Smooth muscle cell (in vitro differentiated cells): ENCODE data around the gene ATRNL1. TPM values are rescaled to one million over a fixed set of nuclear protein-coding genes. Genes with fewer than 3 reads are reported as not detected.

ENCODE experiments used
- DNase-seq: peaks from one replicate; lab custom pipeline; 2025; ENCODE audit not compliant: unreplicated experiment; lab: John Stamatoyannopoulos, UW
- H2AFZ ChIP-seq: fragments of 200-600 bp; sonication (generic); 2 replicates; pipeline ENCODE4 v1.6.0; 2016; ENCODE audit warnings: antibody characterized with exemption, low read depth, mild to moderate bottlenecking
- H3F3A ChIP-seq: fragments of 200-600 bp; sonication (generic); 2 replicates; pipeline ENCODE4 v1.6.0; 2017; ENCODE audit warnings: antibody characterized with exemption, low read depth
- H3K27ac ChIP-seq: fragments of 200-600 bp; sonication (generic); 2 replicates; pipeline ENCODE4 v1.5.1; 2016; ENCODE audit warnings: low read depth, mild to moderate bottlenecking
- H3K27me3 ChIP-seq: fragments of 200-600 bp; sonication (generic); 2 replicates; pipeline ENCODE4 v1.6.1; 2016; ENCODE audit warnings: low read depth, mild to moderate bottlenecking
- H3K36me3 ChIP-seq: fragments of 200-600 bp; sonication (generic); 2 replicates; pipeline ENCODE4 v1.5.1; 2016; ENCODE audit warnings: low read depth
- H3K4me1 ChIP-seq: fragments of 200-600 bp; sonication (generic); 2 replicates; pipeline ENCODE4 v1.5.1; 2016; ENCODE audit warnings: low read depth
- H3K4me2 ChIP-seq: fragments of 200-600 bp; sonication (generic); 2 replicates; pipeline ENCODE4 v1.6.0; 2016; ENCODE audit warnings: mild to moderate bottlenecking
- H3K4me3 ChIP-seq: fragments of 200-600 bp; sonication (generic); 2 replicates; pipeline ENCODE4 v1.5.1; 2016; ENCODE audit warnings: mild to moderate bottlenecking
- H3K79me2 ChIP-seq: fragments of 200-600 bp; sonication (generic); 2 replicates; pipeline ENCODE4 v1.6.0; 2016; ENCODE audit warnings: low read depth, mild to moderate bottlenecking
- H3K9ac ChIP-seq: fragments of 200-600 bp; sonication (generic); 2 replicates; pipeline ENCODE4 v1.6.0; 2016; ENCODE audit warnings: low read depth
- H3K9me3 ChIP-seq: fragments of 200-600 bp; sonication (generic); replicated peaks from 2 replicates; pipeline ENCODE4 v1.5.1; 2016; ENCODE audit warnings: low read depth
- H4K20me1 ChIP-seq: fragments of 200-600 bp; sonication (generic); 2 replicates; pipeline ENCODE4 v1.6.0; 2016; ENCODE audit warnings: low read depth
- CTCF ChIP-seq: fragments of 200-600 bp; sonication (generic); IDR thresholded peaks from 2 replicates; pipeline ENCODE4 v1.5.1; 2017; ENCODE audit warnings: borderline replicate concordance, mild to moderate bottlenecking, antibody characterized with exemption; ENCODE audit not compliant: insufficient read depth, poor library complexity, severe bottlenecking
- WGBS: methylation state at CpG from one replicate; pipeline ENCODE4 v1.1.7; 2016; ENCODE audit warnings: low lambda C conversion rate; 5-methylcytosine and 5-hydroxymethylcytosine counted together
- polyA plus RNA-seq: library from polyadenylated mRNA; unstranded; fragments of >200 nt; fragmentation: Nextera tagmentation; extraction: Ambion mirVana; gene quantifications from 2 replicates; pipeline ENCODE4 v1.2.1, GENCODE V29; 2016
- total RNA-seq: library from RNA; depleted of rRNA; stranded (reverse); fragments of >200 nt; gene quantifications from 2 replicates; pipeline ENCODE4 v1.2.3, GENCODE V29; 2014

ATRNL1 gene
- total and polyA plus RNA-seq, 2 experiments from 2014 or later = 2.7 to 14.9 TPM

DNA sequence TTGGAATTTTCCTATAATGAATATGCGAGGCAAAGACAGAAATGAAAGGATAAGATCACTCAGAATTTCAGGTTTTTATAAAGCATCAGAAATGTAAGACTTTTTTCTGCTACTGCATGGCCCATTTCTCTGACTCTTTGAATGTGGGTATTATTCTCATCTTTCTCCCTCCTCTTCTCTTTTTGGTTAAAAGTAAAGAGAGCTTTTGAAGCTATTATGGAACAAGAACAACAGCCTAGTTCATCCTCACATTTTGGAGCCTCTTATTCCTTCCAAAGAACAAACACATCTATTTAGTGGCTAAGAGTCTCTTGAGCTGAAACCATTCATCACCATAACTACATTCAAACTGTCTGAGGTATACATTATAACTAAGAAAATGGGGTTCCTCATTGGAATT is 19.4 kb upstream of the ATRNL1 start:
- Histone ChIP-seq H3K9ac (no peak overlapping the region), H3K27ac (no peak overlapping the region), H2AFZ (no peak overlapping the region), H3K9me3 (no peaks in the 10 kb centered on the region), H3K4me3 (no peak overlapping the region), H3K79me2 (no peaks in the 10 kb centered on the region), H3K4me2 (no peak overlapping the region), H3K27me3 (no peaks in the 10 kb centered on the region), H3K36me3 (no peaks in the 10 kb centered on the region), H4K20me1 (no peaks in the 10 kb centered on the region), H3K4me1 (no peaks in the 10 kb centered on the region), H3F3A (no peaks in the 10 kb centered on the region)
- TF ChIP-seq CTCF = no peak
- no peak for DNase-seq
- 81% methylated on average over 1 of the region's 1 CpG for WGBS

- Histone ChIP-seq H3K27ac (peak overlapping the region; percentile 45), H3K4me1 (no peaks in the 10 kb centered on the region), H2AFZ (no peak overlapping the region), H4K20me1 (no peaks in the 10 kb centered on the region), H3K9me3 (no peaks in the 10 kb centered on the region), H3K27me3 (no peaks in the 10 kb centered on the region), H3K4me3 (no peak overlapping the region), H3K9ac (no peak overlapping the region), H3K4me2 (peak overlapping the region; percentile 16), H3K79me2 (no peaks in the 10 kb centered on the region), H3K36me3 (no peaks in the 10 kb centered on the region), H3F3A (no peaks in the 10 kb centered on the region)
- 40% methylated on average over 2 of the region's 2 CpGs for WGBS
- DNase-seq = no peak
- no peak for TF ChIP-seq CTCF
Measured at GRCh38 chr10:115082506-115082905, 10.7 kb upstream of the ATRNL1 start.

DNA sequence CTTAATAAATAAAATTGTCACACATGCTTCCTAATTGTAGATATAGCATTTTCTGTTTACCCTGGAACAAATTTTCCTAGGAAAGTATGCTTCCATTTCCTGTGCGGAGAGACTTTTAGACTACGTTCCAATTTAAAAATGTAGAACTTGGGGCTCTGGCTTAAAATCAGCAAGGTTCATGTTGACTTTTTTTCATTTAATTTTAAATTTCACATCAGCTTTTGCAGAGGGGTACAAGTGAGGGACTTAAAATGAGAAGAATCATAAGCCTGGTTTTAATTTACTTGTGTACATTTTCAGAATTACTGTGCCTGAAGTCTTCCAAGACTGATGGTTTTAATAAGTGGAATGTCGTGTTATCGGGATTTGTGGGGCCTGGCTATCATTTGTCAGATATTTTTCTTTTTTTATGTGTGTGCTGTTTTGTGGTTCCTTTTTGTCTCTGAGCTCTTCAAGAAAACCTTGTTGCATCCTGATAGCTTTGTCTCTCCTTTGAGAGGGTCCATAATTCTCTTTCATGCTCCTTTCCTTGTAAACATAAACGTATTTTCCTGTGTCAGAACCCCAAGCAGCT is 8.8 kb upstream of the ATRNL1 start:
- no peaks in the 10 kb centered on the region for H3K36me3 ChIP-seq
- H4K20me1 ChIP-seq = no peaks in the 10 kb centered on the region
- H2AFZ ChIP-seq = peak overlapping the region; percentile 30
- no peaks in the 10 kb centered on the region for H3F3A ChIP-seq
- no peaks in the 10 kb centered on the region for H3K9me3 ChIP-seq
- no peaks in the 10 kb centered on the region for H3K79me2 ChIP-seq
- H3K27me3 ChIP-seq = no peaks in the 10 kb centered on the region
- 62% methylated on average over 5 of the region's 5 CpGs for WGBS
- TF ChIP-seq CTCF = no peak
- H3K27ac ChIP-seq = no peak overlapping the region
- H3K4me2 ChIP-seq = no peak overlapping the region
- DNase-seq = no peak
- no peak overlapping the region for H3K4me3 ChIP-seq
- no peak overlapping the region for H3K9ac ChIP-seq
- no peaks in the 10 kb centered on the region for H3K4me1 ChIP-seq

DNA sequence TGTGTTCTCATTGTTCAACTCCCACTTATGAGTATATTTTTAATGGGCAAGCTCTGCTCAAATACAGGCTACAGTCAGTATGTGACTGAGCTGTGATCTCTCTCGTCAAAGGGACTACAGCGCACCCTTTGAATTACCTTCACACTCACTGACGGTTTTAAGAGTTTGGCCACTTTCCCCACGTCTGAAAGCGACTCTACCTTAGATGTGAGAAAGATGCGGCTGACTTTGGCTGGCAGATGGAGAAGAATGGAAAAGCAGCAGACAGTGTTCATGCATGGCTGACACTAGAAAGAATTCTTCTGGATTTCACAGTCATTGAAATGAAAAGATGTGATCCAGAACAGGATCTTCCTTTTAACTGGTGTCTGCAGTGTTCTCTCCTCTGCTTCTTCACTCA is 2.0 kb upstream of the ATRNL1 start:
- H3K4me1 ChIP-seq = peaks cover 9% of the 10 kb centered on the region
- no peaks in the 10 kb centered on the region for H3K9me3 ChIP-seq
- no peak for TF ChIP-seq CTCF
- WGBS = 82% methylated on average over 6 of the region's 6 CpGs
- H3K27ac ChIP-seq = no peak overlapping the region
- H2AFZ ChIP-seq = peak overlapping the region; percentile 86
- H3K27me3 ChIP-seq = peaks cover 6% of the 10 kb centered on the region
- no peaks in the 10 kb centered on the region for H4K20me1 ChIP-seq
- peaks cover 6% of the 10 kb centered on the region for H3F3A ChIP-seq
- H3K36me3 ChIP-seq = no peaks in the 10 kb centered on the region
- no peak overlapping the region for H3K4me2 ChIP-seq
- DNase-seq = no peak
- H3K79me2 ChIP-seq = no peaks in the 10 kb centered on the region
- no peak overlapping the region for H3K4me3 ChIP-seq
- H3K9ac ChIP-seq = no peak overlapping the region
